ENCODE measurements around the gene CD83. TPM values are rescaled to one million over a fixed set of nuclear protein-coding genes. Genes with fewer than 3 reads are reported as not detected.

Gene CD83
- total RNA-seq, 1 experiment from 2014 or later, result 10.5 TPM

DNA sequence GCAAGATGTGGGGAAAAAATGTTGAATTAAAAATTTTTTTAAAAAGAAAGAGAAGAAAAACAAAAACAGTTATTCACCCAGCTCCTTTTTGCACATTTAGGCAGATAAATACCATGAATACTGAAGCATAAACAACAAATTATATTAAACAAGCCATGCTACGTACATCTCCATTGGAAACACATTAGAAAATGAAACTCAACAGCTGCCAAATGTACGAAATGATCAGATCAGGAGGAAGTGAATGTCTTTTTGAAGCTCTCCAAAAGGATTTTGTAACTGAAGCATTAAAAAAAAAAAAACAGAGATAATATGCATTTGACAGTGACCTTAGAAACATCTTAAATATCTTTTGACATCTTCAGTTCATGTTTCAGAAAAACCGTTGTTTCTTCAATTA is 56.7 kb downstream of the CD83 start:
- in situ Hi-C loops (cut with HindIII; ENCODE audit: low pct_unique_long_range_greater_than_20kb, low sequenced_read_pairs), result no loop called here
- no peak for DNase-seq (ENCODE audit: low read depth)

DNA sequence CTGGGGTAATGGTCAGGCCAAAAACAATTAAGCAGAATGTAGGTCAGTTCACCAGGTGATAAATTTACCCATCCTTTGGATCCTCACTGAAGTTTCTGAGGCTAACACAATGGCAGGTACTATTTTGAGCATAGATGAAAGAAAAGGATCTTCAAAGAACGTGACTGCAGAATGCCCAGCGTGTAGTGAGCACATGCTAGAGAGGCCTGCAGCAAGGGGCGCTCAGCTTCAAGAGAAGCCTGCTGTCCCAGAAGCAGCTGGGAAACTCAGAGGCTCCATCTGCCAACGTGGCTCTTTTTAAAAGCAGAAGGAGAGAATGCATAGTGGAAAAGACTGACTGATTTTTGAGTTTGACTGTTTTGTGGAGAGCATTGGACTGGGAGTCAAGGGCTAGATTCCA is 57.4 kb downstream of the CD83 start:
- DNase-seq (ENCODE audit: low read depth), result no peak
- in situ Hi-C loops (cut with HindIII; ENCODE audit: low pct_unique_long_range_greater_than_20kb, low sequenced_read_pairs), result no loop called here

DNA sequence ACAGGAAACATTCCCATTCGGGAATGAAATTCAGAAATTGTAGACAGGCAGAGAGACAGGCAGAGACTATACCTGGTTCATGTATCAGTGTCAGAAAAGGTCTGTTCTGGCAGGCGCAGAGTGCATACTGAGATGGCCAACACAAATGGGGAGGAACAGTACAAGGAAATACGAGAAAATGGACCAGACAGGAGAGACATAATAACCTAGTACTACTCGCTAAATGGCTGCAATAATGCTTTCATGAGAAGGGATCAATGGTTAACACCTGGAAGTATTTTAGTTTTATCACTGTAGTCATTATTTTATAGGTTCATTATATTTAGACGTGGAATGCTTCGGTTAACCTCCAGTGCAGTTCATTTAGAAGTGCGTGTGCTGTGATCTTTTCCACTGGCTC is 58.9 kb downstream of the CD83 start:
- in situ Hi-C loops (cut with HindIII; ENCODE audit: low pct_unique_long_range_greater_than_20kb, low sequenced_read_pairs), result no loop called here

DNA sequence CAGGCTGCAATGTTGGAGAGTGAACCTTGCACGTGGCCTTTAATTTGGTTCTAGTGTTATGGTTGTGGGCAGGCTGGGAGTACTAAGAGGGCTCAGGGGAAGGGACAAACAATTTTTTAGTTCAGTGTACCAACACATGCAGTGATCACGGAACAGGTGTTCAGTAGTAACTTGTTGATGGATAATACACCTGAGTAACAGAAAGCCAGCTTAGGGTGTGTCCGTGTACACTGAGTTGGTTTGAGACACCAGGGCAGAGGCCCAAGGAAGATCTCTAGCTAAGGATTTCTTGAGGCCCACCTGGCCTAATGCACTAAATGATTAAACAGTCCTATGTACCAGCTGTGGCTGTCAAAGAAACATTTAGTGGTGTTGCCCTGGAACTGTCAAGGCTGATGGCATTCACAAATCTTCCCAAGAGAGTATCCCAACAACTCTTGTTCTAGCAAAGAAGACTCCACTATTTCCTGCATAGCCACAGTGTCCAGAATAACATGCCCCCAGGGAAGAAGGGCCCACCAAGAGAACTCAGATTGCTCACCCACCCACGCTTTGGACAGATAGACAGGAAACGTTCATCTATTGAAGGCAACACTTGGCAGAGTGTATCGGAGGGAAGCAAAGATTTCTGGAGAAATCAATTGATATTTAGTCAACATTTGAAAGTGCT is 60.0 kb downstream of the CD83 start:
- in situ Hi-C loops (cut with HindIII; ENCODE audit: low pct_unique_long_range_greater_than_20kb, low sequenced_read_pairs), result no loop called here
- no peak for DNase-seq (ENCODE audit: low read depth)

More for the DNA sequence above, 58.9 kb downstream of the CD83 start:
- DNase-seq (ENCODE audit: low read depth), result no peak

DNA sequence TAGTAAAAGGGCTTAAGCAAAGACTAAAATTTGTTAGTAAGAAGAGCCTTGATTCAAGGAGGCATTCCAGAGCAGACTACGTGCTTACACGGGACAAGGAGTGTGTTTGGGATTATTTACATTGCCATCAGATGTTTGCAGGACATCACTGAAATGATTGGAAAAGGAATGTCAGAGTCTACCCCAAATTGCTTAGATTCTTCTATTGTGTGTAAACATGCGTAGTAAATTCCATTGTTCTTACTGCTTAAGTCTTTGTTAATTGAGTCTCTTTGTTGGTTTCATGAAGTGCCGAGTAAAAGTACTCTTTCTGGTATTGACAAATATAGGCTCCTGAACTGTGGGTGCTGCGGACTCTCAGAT is 60.5 kb downstream of the CD83 start:
- DNase-seq (ENCODE audit: low read depth), result no peak

DNA sequence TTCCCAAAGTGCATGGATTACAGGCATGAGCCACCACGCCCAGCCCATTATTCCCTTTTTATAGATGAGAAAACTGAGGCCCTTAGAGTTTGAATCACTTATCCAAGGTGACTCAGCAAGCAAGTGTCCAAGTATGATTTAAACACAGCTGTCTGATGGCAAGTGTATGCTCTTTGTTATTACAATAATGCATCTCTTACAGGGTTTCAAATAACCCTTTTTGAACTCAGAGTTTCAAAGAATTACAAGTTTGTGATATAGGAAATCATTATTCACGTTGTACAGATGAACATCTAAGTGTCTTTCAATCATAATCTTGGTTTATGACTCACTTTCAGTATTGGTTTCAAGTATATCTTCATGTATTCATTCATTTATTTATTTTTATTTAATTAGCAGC is 63.0 kb downstream of the CD83 start:
- in situ Hi-C loops (cut with HindIII; ENCODE audit: low pct_unique_long_range_greater_than_20kb, low sequenced_read_pairs), result no loop called here
- DNase-seq (ENCODE audit: low read depth), result no peak

More for the DNA sequence above, 60.5 kb downstream of the CD83 start:
- in situ Hi-C loops (cut with HindIII; ENCODE audit: low pct_unique_long_range_greater_than_20kb, low sequenced_read_pairs), result no loop called here

DNA sequence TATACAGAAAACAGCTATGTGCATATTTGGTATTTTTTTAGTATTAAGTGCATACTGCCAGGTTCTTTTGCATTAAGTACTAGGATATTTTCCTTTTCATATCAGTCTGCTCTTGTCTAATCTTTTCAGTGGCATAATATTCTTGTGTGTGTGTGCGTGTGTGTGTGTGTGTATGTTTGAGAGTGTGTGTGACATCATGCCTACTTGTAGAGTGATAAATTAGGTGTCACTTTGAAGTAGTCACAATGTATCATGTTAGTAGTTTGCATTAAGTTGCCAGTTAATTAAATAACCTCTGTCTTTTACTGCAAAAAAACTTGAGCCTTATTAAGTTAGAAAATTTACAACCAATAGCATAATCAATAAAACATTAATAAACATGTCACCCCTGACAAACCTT is 65.3 kb downstream of the CD83 start:
- in situ Hi-C loops (cut with HindIII; ENCODE audit: low pct_unique_long_range_greater_than_20kb, low sequenced_read_pairs), result no loop called here
- no peak for DNase-seq (ENCODE audit: low read depth)

Other genes with a start within 250 kb of the CD83 start
- gene RNF182, start 192.8 kb upstream of the CD83 start, total RNA-seq (2014; rRNA removed; shearing (Covaris generic); ENCODE audit: low replicate concordance), result 0.10 TPM in 1 of 2 replicates, not detected in the other

Measured in Caki2 (cell line).